Adrenal gland (tissue), 12 donors: Measurements from ENCODE around the gene GMDS. TPM values are rescaled to one million over a fixed set of nuclear protein-coding genes. Genes with fewer than 3 reads are reported as not detected.
"Not testable (repeated sequence)": the region's sequence is repeated elsewhere in the genome, so short reads cannot be mapped to it uniquely, and the experiment has no call there.

Experiments
- DNase-seq, 7 donors: peaks; one replicate each; pipeline ENCODE4 v3.0.0-alpha.2; 2019 to 2020
- H3K27ac ChIP-seq, 5 donors: fragments of 200-600 bp; sonication (generic) in 4 of 5; 1 replicate in 3 of 5; 2 replicates in 2 of 5; pipeline versions ENCODE4 v1.5.1 to v1.8.0; 2016 to 2020; ENCODE audit warnings: mild to moderate bottlenecking in 1 of 5
- H3K27me3 ChIP-seq: fragments of 200-600 bp; 2 replicates; pipeline ENCODE4 v1.8.0; 2021
- H3K36me3 ChIP-seq, 2 donors: fragments of 200-600 bp; replicated peaks in 1 of 2; 1 replicate in 1 of 2; 2 replicates in 1 of 2; pipeline versions ENCODE4 v1.5.1 to v1.8.0; 2018 to 2022
- H3K4me1 ChIP-seq, 2 donors: fragments of 200-600 bp; replicated peaks in 1 of 2; 1 replicate in 1 of 2; 2 replicates in 1 of 2; pipeline versions ENCODE4 v1.5.1 to v1.8.0; 2018 to 2021
- H3K4me3 ChIP-seq, 4 donors: fragments of 200-600 bp; sonication (generic) in 3 of 4; one replicate each; pipeline ENCODE4 v1.5.1; 2016 to 2018
- H3K9me3 ChIP-seq, 3 donors: fragments of 200-600 bp; sonication (generic) in 1 of 3; replicated peaks in 1 of 3; 1 replicate in 2 of 3; 2 replicates in 1 of 3; pipeline versions ENCODE4 v1.5.1 to v1.8.0; 2016 to 2021
- POLR2A ChIP-seq, 2 donors: fragments of 450-650 bp; IDR thresholded peaks; one replicate each; pipeline ENCODE4 v1.6.1; 2017; ENCODE audit warnings: antibody characterized with exemption in 2 of 2, mild to moderate bottlenecking in 2 of 2, moderate library complexity in 1 of 2
- WGBS, 4 donors: extraction: QIAGEN DNeasy Blood & Tissue Kit in 2 of 4; methylation state at CpG; one replicate each; pipeline versions ENCODE4 v1.1.5 to v1.1.7; 2013 to 2017; 5-methylcytosine and 5-hydroxymethylcytosine counted together
- intact Hi-C, 2 donors: fragments of 100-400 bp; cut with DNase I; formaldehyde crosslinking; loops; one replicate each; pipeline versions ENCODE4 v1.14.1 to v1.15.0; 2022 to 2023
- polyA plus RNA-seq, 3 donors: library from polyadenylated mRNA; stranded (reverse); fragments of 200-250 nt in 2 of 3; fragments of 350-450 nt in 1 of 3; fragmentation: Illumina TruSeq in 1 of 3; extraction: RNeasy Lipid Tissue Mini Kit (QIAGEN cat#74804) in 1 of 3; gene quantifications; one replicate each; pipeline ENCODE4 v1.2.3, GENCODE V29; 2013 to 2014
- total RNA-seq, 9 donors: library from RNA; depleted of rRNA in 4 of 9; stranded (reverse); fragments of >200 nt in 4 of 9; fragments of 120-200 nt in 1 of 9; fragmentation: NEBNext Ultra II Directional in 1 of 9; extraction: Animal tissue kit (Norgen Biotek cat#: 25700) in 1 of 9; gene quantifications; one replicate each; pipeline versions ENCODE4 v1.1.0 to v1.2.4, GENCODE V29; 2013 to 2023
- TF ChIP-seq, protein P1 (sequence below), 6 experiments: fragments of 450-650 bp in 4 of 6; fragments of 200-600 bp in 2 of 6; sonication (generic) in 1 of 6; IDR thresholded peaks; 1 replicate in 5 of 6; 2 replicates in 1 of 6; pipeline versions ENCODE4 v1.5.1 to v1.8.0; 2016 to 2021; ENCODE audit warnings: antibody characterized with exemption in 6 of 6, mild to moderate bottlenecking in 2 of 6, moderate library complexity in 1 of 6
- donor health status: healthy with polysubstance abuse.
- donor health status: Bipolar disorder and iron deficiency.
- donor health status: DM: yes; HTN: yes; CAD: no.
- donor health status: DM: no; HTN: no; CAD: no.
- donor health status: DM: no; HTN: no; CAD: no.
- donor health status: DM: yes; HTN: yes; CAD: no.

Gene GMDS
- total and polyA plus RNA-seq, 12 donors: 8.5 to 39.2 (median 15.2) TPM

DNA sequence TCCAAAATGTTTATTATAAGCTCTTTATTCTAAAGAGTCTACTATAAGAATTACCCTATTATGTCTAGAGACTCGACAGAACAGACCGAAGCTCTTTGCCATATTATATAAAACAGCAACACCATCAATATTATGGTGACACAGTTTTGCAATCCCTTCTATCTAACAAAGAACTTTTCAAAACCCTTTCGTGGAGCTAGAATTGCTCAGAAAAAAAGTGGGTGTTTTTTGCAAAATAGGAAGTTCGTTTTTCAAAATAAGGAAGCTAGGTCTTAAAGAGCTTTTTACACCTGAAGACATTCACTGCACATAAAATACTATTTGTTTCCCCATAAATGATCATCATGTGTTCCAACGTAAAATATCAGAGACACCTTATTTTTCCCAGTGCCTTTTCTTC, 395.7 kb downstream of the GMDS start:
- Histone ChIP-seq H3K4me3 (no peak overlapping the region), H3K9me3 (no peaks in the 10 kb centered on the region), H3K4me1 (no peaks in the 10 kb centered on the region), H3K36me3 (no peaks in the 10 kb centered on the region), H3K27me3 (no peaks in the 10 kb centered on the region), H3K27ac (no peak overlapping the region)
- DNase-seq: no peak
- intact Hi-C loops: no loop called here
- WGBS, 4 donors: 66 to 76% (median 73%) methylated on average over 5 of the region's 5 CpGs
- TF ChIP-seq, protein P1, sequence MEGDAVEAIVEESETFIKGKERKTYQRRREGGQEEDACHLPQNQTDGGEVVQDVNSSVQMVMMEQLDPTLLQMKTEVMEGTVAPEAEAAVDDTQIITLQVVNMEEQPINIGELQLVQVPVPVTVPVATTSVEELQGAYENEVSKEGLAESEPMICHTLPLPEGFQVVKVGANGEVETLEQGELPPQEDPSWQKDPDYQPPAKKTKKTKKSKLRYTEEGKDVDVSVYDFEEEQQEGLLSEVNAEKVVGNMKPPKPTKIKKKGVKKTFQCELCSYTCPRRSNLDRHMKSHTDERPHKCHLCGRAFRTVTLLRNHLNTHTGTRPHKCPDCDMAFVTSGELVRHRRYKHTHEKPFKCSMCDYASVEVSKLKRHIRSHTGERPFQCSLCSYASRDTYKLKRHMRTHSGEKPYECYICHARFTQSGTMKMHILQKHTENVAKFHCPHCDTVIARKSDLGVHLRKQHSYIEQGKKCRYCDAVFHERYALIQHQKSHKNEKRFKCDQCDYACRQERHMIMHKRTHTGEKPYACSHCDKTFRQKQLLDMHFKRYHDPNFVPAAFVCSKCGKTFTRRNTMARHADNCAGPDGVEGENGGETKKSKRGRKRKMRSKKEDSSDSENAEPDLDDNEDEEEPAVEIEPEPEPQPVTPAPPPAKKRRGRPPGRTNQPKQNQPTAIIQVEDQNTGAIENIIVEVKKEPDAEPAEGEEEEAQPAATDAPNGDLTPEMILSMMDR (IDR thresholded peaks at IDR 0.05): no peak
- no peak for TF ChIP-seq POLR2A (IDR thresholded peaks at IDR 0.05)

DNA sequence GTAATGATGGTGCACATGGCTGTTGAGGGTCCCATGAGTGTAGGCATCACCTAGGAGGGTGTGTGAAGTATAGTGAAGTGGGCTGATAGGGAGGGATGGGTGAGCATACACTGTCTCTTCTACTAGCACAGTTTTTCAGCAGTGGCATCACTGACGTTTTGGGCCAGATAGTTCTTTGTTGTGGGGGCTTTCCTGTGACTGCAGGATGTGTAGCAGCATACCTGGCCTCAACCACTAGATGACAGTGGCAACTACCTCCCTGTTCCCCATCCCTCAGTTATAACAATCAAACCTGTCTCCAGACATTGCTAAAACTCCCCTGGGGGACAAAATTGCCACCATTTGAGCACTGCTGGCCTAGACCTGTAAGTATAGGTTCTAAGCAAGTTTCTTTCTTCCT, 396.7 kb downstream of the GMDS start:
- no peak for DNase-seq
- intact Hi-C loops: no loop called here

DNA sequence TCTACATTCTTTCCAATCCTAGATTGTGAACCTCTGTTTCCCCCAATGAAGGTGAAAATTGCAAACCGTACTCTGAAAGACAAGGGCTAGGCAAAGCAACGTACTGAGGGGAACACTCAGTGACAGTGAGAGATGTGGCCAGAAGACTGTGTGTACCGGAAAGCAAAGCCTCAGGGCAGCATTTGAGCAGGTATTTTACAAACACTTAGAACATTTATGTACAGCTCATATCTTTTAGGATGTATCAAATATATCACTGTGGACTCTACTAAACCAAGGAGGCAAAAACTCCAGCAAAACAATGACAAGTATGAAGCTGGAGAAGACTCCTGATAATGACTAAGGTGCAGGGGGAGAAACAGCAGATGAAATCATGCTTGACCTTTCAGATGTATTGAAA, 398.8 kb downstream of the GMDS start:
- H3K9me3 ChIP-seq: no peaks in the 10 kb centered on the region
- 90 to 97% (median 93%) methylated on average over 3 of the region's 3 CpGs for WGBS, 4 donors
- no peak overlapping the region for H3K4me3 ChIP-seq
- no peak for DNase-seq
- H3K4me1 ChIP-seq: no peaks in the 10 kb centered on the region
- no peaks in the 10 kb centered on the region for H3K27me3 ChIP-seq
- intact Hi-C loops: no loop called here
- H3K27ac ChIP-seq: no peak overlapping the region
- TF ChIP-seq, protein P1 (IDR thresholded peaks at IDR 0.05): no peak
- no peak for TF ChIP-seq POLR2A (IDR thresholded peaks at IDR 0.05)
- H3K36me3 ChIP-seq: no peaks in the 10 kb centered on the region

More for the DNA sequence above, 396.7 kb downstream of the GMDS start:
- Histone ChIP-seq H3K27me3 (no peaks in the 10 kb centered on the region), H3K4me1 (no peaks in the 10 kb centered on the region), H3K4me3 (no peak overlapping the region), H3K9me3 (no peaks in the 10 kb centered on the region), H3K27ac (no peak overlapping the region), H3K36me3 (no peaks in the 10 kb centered on the region)
- TF ChIP-seq, protein P1 (IDR thresholded peaks at IDR 0.05): no peak
- TF ChIP-seq POLR2A (IDR thresholded peaks at IDR 0.05): no peak
- WGBS, 4 donors: 61 to 82% (median 71%) methylated on average over 1 of the region's 1 CpG

DNA sequence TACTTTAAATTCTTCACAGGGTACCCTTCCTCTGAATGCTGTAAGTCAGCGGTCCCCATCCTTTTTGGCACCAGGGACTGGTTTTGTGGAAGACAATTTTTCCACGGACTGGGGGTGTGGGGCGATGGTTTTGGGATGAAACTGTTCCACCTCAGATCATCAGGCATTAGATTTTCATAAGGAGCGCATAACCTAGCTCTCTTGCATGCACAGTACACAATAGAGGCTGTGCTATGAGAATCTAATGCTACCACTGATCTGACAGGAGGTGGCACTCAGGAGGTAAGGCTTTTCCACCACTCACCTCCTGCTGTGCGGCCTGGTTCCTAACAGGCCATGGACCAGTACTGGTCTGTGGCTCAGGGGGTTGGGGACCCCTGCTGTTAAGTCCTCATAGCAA, 399.9 kb downstream of the GMDS start:
- H3K4me1 ChIP-seq, H3K27me3 ChIP-seq, H3K4me3 ChIP-seq, H3K27ac ChIP-seq, H3K9me3 ChIP-seq, DNase-seq, intact Hi-C loops, H3K36me3 ChIP-seq: not testable (repeated sequence)
- 96 to 99% (median 98%) methylated on average over 4 to 5 of the region's 5 CpGs for WGBS, 4 donors

DNA sequence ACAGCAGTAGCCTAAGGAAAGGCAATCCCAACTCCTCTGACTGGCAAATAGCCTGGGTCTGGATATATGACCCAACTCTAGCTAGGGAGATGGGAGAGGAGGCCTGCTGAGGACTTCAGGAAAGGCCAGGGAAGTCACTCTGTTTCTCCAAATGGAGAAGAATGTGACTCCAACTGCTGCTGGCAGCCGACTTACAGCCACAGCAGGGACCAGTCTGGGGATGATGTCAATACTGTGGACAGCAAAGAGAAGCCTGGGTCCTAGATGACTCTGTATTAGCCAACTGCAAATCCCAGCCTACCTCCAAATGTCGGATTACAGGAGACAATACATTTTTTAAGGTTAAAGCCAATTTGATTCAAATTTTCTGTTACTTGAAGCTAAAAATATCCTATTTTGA, 403.1 kb downstream of the GMDS start:
- Histone ChIP-seq H3K27ac (no peak overlapping the region), H3K9me3 (no peaks in the 10 kb centered on the region), H3K27me3 (no peaks in the 10 kb centered on the region), H3K36me3 (no peaks in the 10 kb centered on the region), H3K4me3 (no peak overlapping the region), H3K4me1 (no peaks in the 10 kb centered on the region)
- no peak for TF ChIP-seq POLR2A (IDR thresholded peaks at IDR 0.05)
- TF ChIP-seq, protein P1 (IDR thresholded peaks at IDR 0.05): no peak
- intact Hi-C loops: no loop called here
- no peak for DNase-seq
- WGBS, 4 donors: 85 to 90% (median 87%) methylated on average over 1 to 2 of the region's 2 CpGs
